Measurements from ENCODE around the gene COA6. TPM values are rescaled to one million over a fixed set of nuclear protein-coding genes. Genes with fewer than 3 reads are reported as not detected.

The COA6 gene
- total and polyA plus RNA-seq, 10 of the 15 experiments (the other 5 are each of a cell fraction or from before 2014, with no cell fraction given): 49.9 to 178 (median 71.5) TPM

DNA sequence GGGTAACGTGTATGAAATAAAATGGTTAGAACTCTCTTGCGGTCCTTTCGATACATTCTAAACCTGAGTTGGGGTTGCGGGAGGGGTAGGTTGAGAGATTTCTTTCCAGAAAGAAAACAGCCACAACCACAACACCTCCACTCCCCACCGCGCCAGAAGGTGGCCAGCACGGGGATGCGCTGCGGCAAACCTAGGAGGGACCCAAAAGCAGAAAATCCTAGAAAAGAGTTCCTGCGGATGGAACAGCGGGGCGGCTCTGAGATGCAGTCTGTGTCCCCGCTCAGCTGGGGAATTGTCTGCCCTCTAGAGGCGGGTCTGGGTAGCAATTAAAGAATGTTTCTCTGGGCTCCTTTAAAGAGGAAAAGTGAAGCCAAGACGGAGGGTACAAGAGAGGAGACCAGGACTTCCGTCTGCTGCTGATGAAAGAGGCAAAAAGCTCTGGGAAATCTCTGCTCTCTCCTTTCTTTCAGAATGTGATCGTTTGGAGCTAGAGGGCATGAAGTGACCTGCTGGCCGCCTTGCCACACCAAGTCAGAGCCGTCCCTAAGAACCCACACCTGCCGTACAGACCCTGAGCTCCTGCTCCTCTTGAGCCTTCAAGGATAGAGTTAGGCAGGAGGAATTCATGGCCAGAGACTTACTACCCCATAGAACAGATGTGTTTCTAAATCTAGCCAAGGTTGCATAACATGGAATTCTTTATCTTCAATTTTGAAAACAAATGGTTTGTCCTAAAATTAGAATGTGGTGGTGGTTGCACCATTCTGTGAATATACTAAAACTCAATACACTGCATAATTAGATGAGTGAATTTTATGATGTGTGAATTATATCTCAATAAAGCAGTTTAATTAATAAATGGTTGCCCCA lies 46.5 kb upstream of the COA6 start:
- ChIA-PET SMC1A (ENCODE audit: uncharacterized antibody, unreplicated experiment) (interaction anchor here (0.7 to 5.1 kb wide), 10 partner anchors 8 to 204 kb away, joined by 3 to 30 read pairs (median 4); no protein-coding TSS in a partner anchor), RAD21 (ENCODE audit: unreplicated experiment) (interaction anchor here (1.1 to 1.3 kb wide), 2 partner anchors 17 to 131 kb away, joined by 3 read pairs; no protein-coding TSS in a partner anchor), POLR2A (no interaction called here), CTCF (interaction anchor here (0.6 to 7.9 kb wide), 24 partner anchors 10 to 224 kb away, joined by 3 to 127 read pairs (median 4); partner anchors contain the start of gene COA6)
- no peaks in the 10 kb centered on the region for H3K36me3 ChIP-seq (ENCODE audit: control insufficient read depth in 2 of 2, insufficient read depth in 2 of 2, low read length in 1 of 2)
- peak overlapping the region; percentile 38; the same call in 1 of the 2 replicates for H3K4me2 ChIP-seq (ENCODE audit: control insufficient read depth, insufficient read depth)
- no peaks in the 10 kb centered on the region for H3K27me3 ChIP-seq (replicated peaks in 1 of 2; ENCODE audit: control insufficient read depth in 2 of 2, insufficient read depth in 2 of 2, low read length in 1 of 2)
- BruUV-seq (replicated peaks): no TSS peak
- H3K4me3 ChIP-seq: no peak overlapping the region
- peak; percentile 92 for ATAC-seq
- no peaks in the 10 kb centered on the region for H3K9me3 ChIP-seq (replicated peaks; ENCODE audit: control insufficient read depth, insufficient read depth, low read length)
- H3K79me2 ChIP-seq (ENCODE audit: control insufficient read depth, insufficient read depth, low read length): no peaks in the 10 kb centered on the region
- peaks cover 5% of the 10 kb centered on the region for H3K4me1 ChIP-seq (ENCODE audit: control insufficient read depth, insufficient read depth, low read length)
- no peak for DNase-seq (ENCODE audit: low read depth, low spot score)
- peak; percentile 13 for FAIRE-seq
- H4K20me1 ChIP-seq (ENCODE audit: control insufficient read depth, insufficient read depth): no peaks in the 10 kb centered on the region
- WGBS (ENCODE audit: insufficient coverage, insufficient replicate concordance, low lambda C conversion rate, missing lambda C conversion rate): 21% methylated on average over 20 of the region's 20 CpGs
- in situ Hi-C loops (cut with MboI) (no loop called here), intact Hi-C loops (cut with micrococcal nuclease; ENCODE audit: unreplicated experiment) (loop anchor here (1.0 to 5.0 kb wide), 4 partner anchors 113 to 214 kb away; no protein-coding TSS in a partner anchor)
- peak overlapping the region; percentile 61 for H2AFZ ChIP-seq (ENCODE audit: control insufficient read depth, low read depth, low read length)
- no peak overlapping the region for H3K9ac ChIP-seq (ENCODE audit: control insufficient read depth, insufficient read depth, low read length)
- H3K27ac ChIP-seq (ENCODE audit: control insufficient read depth, insufficient read depth): no peak overlapping the region
- TF ChIP-seq, protein P1, sequence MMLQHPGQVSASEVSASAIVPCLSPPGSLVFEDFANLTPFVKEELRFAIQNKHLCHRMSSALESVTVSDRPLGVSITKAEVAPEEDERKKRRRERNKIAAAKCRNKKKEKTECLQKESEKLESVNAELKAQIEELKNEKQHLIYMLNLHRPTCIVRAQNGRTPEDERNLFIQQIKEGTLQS (IDR thresholded peaks at IDR 0.05; ENCODE audit: borderline replicate concordance, extremely low read depth, low read depth, low read length): no peak
- TF ChIP-seq EGR1 (IDR thresholded peaks at IDR 0.05; ENCODE audit: borderline replicate concordance in 1 of 2, low read depth in 2 of 2, low read length in 2 of 2) (no peak), CTCF (IDR thresholded peaks at IDR 0.05 in 2 of 3, conservative IDR thresholded peaks at IDR 0.05 in 1 of 3; ENCODE audit: control insufficient read depth in 2 of 3, extremely low read depth in 1 of 3, insufficient read depth in 1 of 3, low read depth in 3 of 3, low read length in 3 of 3) (peak; percentile 77 to 87 (median 86)), HDAC6 (IDR thresholded peaks at IDR 0.05; ENCODE audit: unreplicated experiment) (no peak), NRF1 (conservative IDR thresholded peaks at IDR 0.05; ENCODE audit: low read depth, low read length) (no peak), IKZF1 (conservative IDR thresholded peaks at IDR 0.05) (peak; percentile 39; the same call in 1 of the 2 replicates), RAD21 (IDR thresholded peaks at IDR 0.05; ENCODE audit: insufficient read depth, low read depth, low read length) (peak; percentile 76), MEF2B (IDR thresholded peaks at IDR 0.05; ENCODE audit: partially characterized antibody, poor library complexity, severe bottlenecking) (no peak), ZBED1 (IDR thresholded peaks at IDR 0.05; ENCODE audit: borderline replicate concordance) (no peak), BRCA1 (IDR thresholded peaks at IDR 0.05; ENCODE audit: low read depth, low read length) (no peak), ASH2L (IDR thresholded peaks at IDR 0.05; ENCODE audit: borderline replicate concordance, low read depth) (no peak), RAD51 (IDR thresholded peaks at IDR 0.05) (no peak), NFXL1 (IDR thresholded peaks at IDR 0.05; ENCODE audit: borderline replicate concordance) (no peak), NFYB (IDR thresholded peaks at IDR 0.05; ENCODE audit: insufficient read depth, low read depth, low read length) (no peak), SUZ12 (IDR thresholded peaks at IDR 0.05; ENCODE audit: unreplicated experiment) (no peak)
- TF ChIP-seq, protein P2, sequence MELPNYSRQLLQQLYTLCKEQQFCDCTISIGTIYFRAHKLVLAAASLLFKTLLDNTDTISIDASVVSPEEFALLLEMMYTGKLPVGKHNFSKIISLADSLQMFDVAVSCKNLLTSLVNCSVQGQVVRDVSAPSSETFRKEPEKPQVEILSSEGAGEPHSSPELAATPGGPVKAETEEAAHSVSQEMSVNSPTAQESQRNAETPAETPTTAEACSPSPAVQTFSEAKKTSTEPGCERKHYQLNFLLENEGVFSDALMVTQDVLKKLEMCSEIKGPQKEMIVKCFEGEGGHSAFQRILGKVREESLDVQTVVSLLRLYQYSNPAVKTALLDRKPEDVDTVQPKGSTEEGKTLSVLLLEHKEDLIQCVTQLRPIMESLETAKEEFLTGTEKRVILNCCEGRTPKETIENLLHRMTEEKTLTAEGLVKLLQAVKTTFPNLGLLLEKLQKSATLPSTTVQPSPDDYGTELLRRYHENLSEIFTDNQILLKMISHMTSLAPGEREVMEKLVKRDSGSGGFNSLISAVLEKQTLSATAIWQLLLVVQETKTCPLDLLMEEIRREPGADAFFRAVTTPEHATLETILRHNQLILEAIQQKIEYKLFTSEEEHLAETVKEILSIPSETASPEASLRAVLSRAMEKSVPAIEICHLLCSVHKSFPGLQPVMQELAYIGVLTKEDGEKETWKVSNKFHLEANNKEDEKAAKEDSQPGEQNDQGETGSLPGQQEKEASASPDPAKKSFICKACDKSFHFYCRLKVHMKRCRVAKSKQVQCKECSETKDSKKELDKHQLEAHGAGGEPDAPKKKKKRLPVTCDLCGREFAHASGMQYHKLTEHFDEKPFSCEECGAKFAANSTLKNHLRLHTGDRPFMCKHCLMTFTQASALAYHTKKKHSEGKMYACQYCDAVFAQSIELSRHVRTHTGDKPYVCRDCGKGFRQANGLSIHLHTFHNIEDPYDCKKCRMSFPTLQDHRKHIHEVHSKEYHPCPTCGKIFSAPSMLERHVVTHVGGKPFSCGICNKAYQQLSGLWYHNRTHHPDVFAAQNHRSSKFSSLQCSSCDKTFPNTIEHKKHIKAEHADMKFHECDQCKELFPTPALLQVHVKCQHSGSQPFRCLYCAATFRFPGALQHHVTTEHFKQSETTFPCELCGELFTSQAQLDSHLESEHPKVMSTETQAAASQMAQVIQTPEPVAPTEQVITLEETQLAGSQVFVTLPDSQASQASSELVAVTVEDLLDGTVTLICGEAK (IDR thresholded peaks at IDR 0.05; ENCODE audit: borderline replicate concordance): no peak

All from GM12878 (cell line).